ENCODE measurements around the gene TPGS2.
"Not testable (repeated sequence)": the region's sequence is repeated elsewhere in the genome, so short reads cannot be mapped to it uniquely, and the experiment has no call there.

Gene TPGS2

DNA sequence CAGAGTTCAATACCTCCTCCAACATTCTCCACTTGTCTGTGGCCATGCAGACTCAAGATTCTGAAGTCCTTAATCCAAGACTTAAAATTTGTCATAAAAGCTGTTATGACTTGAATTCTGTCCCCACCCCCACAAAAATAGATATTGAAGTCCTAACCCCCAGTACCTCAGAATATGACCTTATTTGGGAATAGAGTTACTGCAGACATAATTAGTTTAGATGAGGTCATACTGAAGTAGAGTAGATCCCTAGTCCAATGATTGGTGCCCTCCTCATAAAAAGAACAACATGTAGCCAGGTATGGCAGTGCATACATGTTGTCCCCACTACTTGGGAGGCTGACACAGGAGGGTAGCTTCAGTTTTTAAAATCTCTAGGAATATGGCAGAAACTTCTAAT, 9.2 kb downstream of the TPGS2 start:
- TF ChIP-seq POLR2AphosphoS5 (IDR thresholded peaks at IDR 0.05; ENCODE audit: low read depth, low read length), result no peak
- no peak for TF ChIP-seq POLR2A (IDR thresholded peaks at IDR 0.05; ENCODE audit: low read depth, low read length)
- no peak for TF ChIP-seq TAF1 (IDR thresholded peaks at IDR 0.05; ENCODE audit: borderline replicate concordance, low read depth, low read length)
- no peak for FAIRE-seq

GRCh38 chr18:36818652-36819051, 10.2 kb downstream of the TPGS2 start:
- FAIRE-seq, result no peak
- no peak for DNase-seq (ENCODE audit: insufficient read length)
- TF ChIP-seq POLR2AphosphoS5 (IDR thresholded peaks at IDR 0.05; ENCODE audit: low read depth, low read length) (no peak), POLR2A (IDR thresholded peaks at IDR 0.05; ENCODE audit: low read depth, low read length) (no peak), TAF1 (IDR thresholded peaks at IDR 0.05; ENCODE audit: borderline replicate concordance, low read depth, low read length) (no peak)

More for the DNA sequence above, 9.2 kb downstream of the TPGS2 start:
- DNase-seq (ENCODE audit: insufficient read length), result no peak

DNA sequence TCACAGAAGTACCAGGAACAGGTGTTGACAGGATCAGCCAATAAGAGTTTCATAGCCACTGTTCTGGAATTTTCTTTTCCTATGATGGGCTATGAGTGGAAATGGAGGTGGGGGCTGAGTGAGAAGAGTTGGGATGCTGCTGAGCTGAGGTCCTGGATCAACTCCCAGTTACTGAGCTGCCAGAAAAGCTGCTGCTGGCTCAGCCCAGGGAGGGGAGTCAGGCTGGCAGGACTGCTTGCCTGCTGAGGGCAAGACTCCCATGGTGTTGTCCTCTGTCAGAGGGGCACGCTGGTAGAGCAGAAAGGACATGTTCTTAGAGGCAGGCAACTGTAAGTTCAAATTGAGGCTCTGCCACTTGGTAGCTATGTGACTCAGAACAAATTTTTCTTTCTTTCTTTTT, 11.8 kb downstream of the TPGS2 start:
- DNase-seq (ENCODE audit: insufficient read length) (no peak), FAIRE-seq (no peak)
- TF ChIP-seq TAF1 (IDR thresholded peaks at IDR 0.05; ENCODE audit: borderline replicate concordance, low read depth, low read length) (no peak), POLR2A (IDR thresholded peaks at IDR 0.05; ENCODE audit: low read depth, low read length) (no peak), POLR2AphosphoS5 (IDR thresholded peaks at IDR 0.05; ENCODE audit: low read depth, low read length) (no peak)

DNA sequence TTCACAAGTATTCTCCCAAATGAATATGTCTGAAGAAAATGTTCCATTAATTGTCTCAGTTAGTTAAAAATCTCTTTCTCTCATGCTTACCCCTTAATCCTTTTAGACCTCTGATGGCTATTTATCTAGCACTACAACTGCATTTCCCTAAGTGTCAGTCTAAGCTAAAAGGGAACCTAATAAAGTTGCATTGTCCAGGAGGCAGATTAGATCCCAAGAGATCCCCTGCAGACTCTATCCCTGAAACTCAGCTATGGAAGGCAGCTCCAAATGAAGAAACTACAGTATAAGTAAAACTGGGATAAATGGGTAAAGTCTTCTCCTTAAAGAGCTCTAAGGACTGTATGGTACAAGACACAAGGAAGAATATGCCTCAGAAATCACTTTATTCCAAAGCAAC, 12.7 kb downstream of the TPGS2 start:
- DNase-seq (ENCODE audit: insufficient read length); FAIRE-seq: not testable (repeated sequence)

GRCh38 chr18:36814994-36815393, 13.8 kb downstream of the TPGS2 start:
- no peak for TF ChIP-seq POLR2AphosphoS5 (IDR thresholded peaks at IDR 0.05; ENCODE audit: low read depth, low read length)
- TF ChIP-seq TAF1 (IDR thresholded peaks at IDR 0.05; ENCODE audit: borderline replicate concordance, low read depth, low read length), result no peak
- no peak for TF ChIP-seq POLR2A (IDR thresholded peaks at IDR 0.05; ENCODE audit: low read depth, low read length)
- DNase-seq (ENCODE audit: insufficient read length), result no peak
- no peak for FAIRE-seq

DNA sequence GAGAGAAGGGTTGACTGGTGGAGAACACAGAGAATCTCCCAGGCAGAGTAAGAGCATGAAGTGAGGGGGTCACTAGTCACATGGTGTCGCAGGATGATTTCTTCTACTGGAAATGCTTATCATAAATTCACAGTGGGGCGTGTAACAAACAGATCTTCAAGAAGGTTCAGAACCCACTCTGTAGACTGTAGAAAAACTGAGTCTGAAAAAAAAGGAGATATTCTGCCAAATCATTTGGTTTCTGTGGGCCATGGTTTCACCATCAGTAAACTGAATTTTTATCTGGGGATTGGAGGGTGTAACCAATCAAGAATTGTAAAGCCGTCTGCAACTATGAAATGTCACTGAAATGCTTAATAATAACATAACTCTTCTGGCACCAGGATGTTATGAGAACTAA, 15.0 kb downstream of the TPGS2 start:
- no peak for FAIRE-seq

DNA sequence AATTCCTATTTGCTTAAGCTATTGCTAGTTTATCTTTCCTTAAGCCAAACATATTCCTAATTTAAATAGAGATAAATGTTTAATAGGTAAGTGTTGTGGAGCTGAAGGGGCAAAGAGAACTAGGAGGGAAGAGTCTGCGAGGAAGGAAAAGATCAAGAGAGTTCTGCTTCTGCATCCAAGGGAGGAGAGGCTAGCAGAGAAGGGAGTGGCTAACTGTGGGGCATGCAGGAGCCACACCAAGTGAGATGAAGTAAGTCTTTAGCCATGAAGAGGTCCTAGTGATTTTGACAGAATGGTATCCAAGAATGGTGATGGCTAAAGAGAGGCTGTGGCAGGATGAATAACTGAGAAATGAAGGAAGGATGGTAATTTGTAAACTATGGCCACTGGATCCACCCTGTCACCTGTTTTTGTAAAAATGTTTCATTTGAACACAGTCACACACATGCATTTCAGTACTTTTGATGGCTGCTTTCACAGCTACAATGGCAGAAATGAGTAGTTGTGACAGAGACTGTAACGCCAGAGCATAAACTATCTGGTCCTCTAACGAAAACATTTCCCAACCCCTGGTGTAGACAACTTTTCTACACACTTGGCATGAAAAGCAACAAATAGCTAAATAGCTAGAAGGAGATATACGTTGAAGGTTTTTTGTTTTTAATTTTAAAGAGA, 15.6 kb downstream of the TPGS2 start:
- DNase-seq (ENCODE audit: insufficient read length), result no peak
- no peak for FAIRE-seq
- no peak for TF ChIP-seq TAF1 (IDR thresholded peaks at IDR 0.05; ENCODE audit: borderline replicate concordance, low read depth, low read length)
- TF ChIP-seq POLR2AphosphoS5 (IDR thresholded peaks at IDR 0.05; ENCODE audit: low read depth, low read length), result no peak
- TF ChIP-seq POLR2A (IDR thresholded peaks at IDR 0.05; ENCODE audit: low read depth, low read length), result no peak

More for the DNA sequence above, 15.0 kb downstream of the TPGS2 start:
- DNase-seq (ENCODE audit: insufficient read length), result no peak
- TF ChIP-seq POLR2AphosphoS5 (IDR thresholded peaks at IDR 0.05; ENCODE audit: low read depth, low read length) (no peak), TAF1 (IDR thresholded peaks at IDR 0.05; ENCODE audit: borderline replicate concordance, low read depth, low read length) (no peak), POLR2A (IDR thresholded peaks at IDR 0.05; ENCODE audit: low read depth, low read length) (no peak)

- TF ChIP-seq POLR2AphosphoS5 (IDR thresholded peaks at IDR 0.05; ENCODE audit: low read depth, low read length) (no peak), TAF1 (IDR thresholded peaks at IDR 0.05; ENCODE audit: borderline replicate concordance, low read depth, low read length) (no peak), POLR2A (IDR thresholded peaks at IDR 0.05; ENCODE audit: low read depth, low read length) (no peak)
- FAIRE-seq (no peak), DNase-seq (ENCODE audit: insufficient read length) (no peak)
These were observed 16.1 kb downstream of the TPGS2 start for GRCh38 chr18:36812678-36813077.

DNA sequence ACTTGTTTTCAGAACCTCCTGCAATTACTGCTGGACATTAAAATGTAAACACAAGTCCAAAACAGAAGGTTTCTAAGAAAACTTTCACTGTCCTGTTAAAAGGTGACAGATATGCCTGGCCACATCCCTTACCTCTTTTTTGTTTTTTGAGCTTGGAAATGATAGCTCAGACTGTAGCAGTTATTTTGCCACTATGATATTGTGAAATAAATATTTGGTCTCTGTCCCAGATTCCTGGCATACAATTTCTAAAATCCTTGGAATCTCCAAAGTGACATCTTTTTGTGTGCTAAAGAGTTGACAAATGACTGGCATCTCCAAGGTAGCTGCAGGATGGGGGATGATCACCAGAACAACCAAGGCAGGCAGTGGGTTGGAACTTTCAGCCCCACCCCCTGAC, 16.8 kb downstream of the TPGS2 start:
- no peak for FAIRE-seq
- TF ChIP-seq POLR2A (IDR thresholded peaks at IDR 0.05; ENCODE audit: low read depth, low read length), result no peak
- TF ChIP-seq TAF1 (IDR thresholded peaks at IDR 0.05; ENCODE audit: borderline replicate concordance, low read depth, low read length), result no peak
- TF ChIP-seq POLR2AphosphoS5 (IDR thresholded peaks at IDR 0.05; ENCODE audit: low read depth, low read length), result no peak
- no peak for DNase-seq (ENCODE audit: insufficient read length)

- FAIRE-seq, result no peak
These were observed 17.4 kb downstream of the TPGS2 start for GRCh38 chr18:36811430-36811829.

GRCh38 chr18:36809590-36810381, 19.0 kb downstream of the TPGS2 start:
- TF ChIP-seq TAF1 (IDR thresholded peaks at IDR 0.05; ENCODE audit: borderline replicate concordance, low read depth, low read length) (no peak), POLR2AphosphoS5 (IDR thresholded peaks at IDR 0.05; ENCODE audit: low read depth, low read length) (no peak), POLR2A (IDR thresholded peaks at IDR 0.05; ENCODE audit: low read depth, low read length) (no peak)
- FAIRE-seq (peak; percentile 84), DNase-seq (ENCODE audit: insufficient read length) (peak; percentile 31)

More at GRCh38 chr18:36811430-36811829, 17.4 kb downstream of the TPGS2 start:
- no peak for DNase-seq (ENCODE audit: insufficient read length)
- TF ChIP-seq POLR2AphosphoS5 (IDR thresholded peaks at IDR 0.05; ENCODE audit: low read depth, low read length), result no peak
- no peak for TF ChIP-seq POLR2A (IDR thresholded peaks at IDR 0.05; ENCODE audit: low read depth, low read length)
- no peak for TF ChIP-seq TAF1 (IDR thresholded peaks at IDR 0.05; ENCODE audit: borderline replicate concordance, low read depth, low read length)

- no peak for FAIRE-seq
- no peak for TF ChIP-seq POLR2AphosphoS5 (IDR thresholded peaks at IDR 0.05; ENCODE audit: low read depth, low read length)
- TF ChIP-seq TAF1 (IDR thresholded peaks at IDR 0.05; ENCODE audit: borderline replicate concordance, low read depth, low read length), result no peak
- no peak for TF ChIP-seq POLR2A (IDR thresholded peaks at IDR 0.05; ENCODE audit: low read depth, low read length)
- no peak for DNase-seq (ENCODE audit: insufficient read length)
These were observed 20.1 kb downstream of the TPGS2 start for GRCh38 chr18:36808681-36809080.
